HCT116 (cell line): ENCODE results near the gene NACC1. TPM values are rescaled to one million over a fixed set of nuclear protein-coding genes. Genes with fewer than 3 reads are reported as not detected.
A peak's percentile ranks its signal among the peaks of the same experiment; 100 is the strongest.

Experiments
- ATAC-seq: fragments of 200-7000 bp; cut with Tn5 transposase; 2 replicates; pipeline ENCODE4 v1.9.1; 2020; ENCODE audit warnings: mild to moderate bottlenecking, moderate library complexity
- BruUV-seq: library from RNA; stranded (reverse); fragments of 400-500 nt; replicated peaks from 2 replicates; lab custom pipeline; 2021; lab: Mats Ljungman, UMichigan
- CTCF ChIA-PET: fragments of 300-600 bp; sonication (Branson Sonifier 250); formaldehyde crosslinking; loops from one replicate; lab custom pipeline; 2021; ENCODE audit warnings: antibody characterized with exemption; lab: Charles Lee
- POLR2A ChIA-PET: fragments of 300-600, 350-600 bp; sonication (Branson Sonifier 250); formaldehyde crosslinking; loops from one replicate; lab custom pipeline; 2021; ENCODE audit warnings: antibody characterized with exemption; lab: Charles Lee
- RAD21 ChIA-PET, 2 experiments: fragments of 300-600 bp; sonication (Branson Sonifier 250); formaldehyde crosslinking; loops; one replicate each; lab custom pipeline; 2023; ENCODE audit warnings: low total read pairs in 2 of 2; ENCODE audit not compliant: uncharacterized antibody in 2 of 2, unreplicated experiment in 2 of 2, low non-redundant PET in 1 of 2; lab: Charles Lee
- DNase-seq: peaks from one replicate; pipeline ENCODE4 v3.0.0-alpha.2; 2010; ENCODE audit warnings: low read depth, low spot score
- H2AFZ ChIP-seq: fragments of 200-600 bp; shearing (Covaris generic), sonication (generic); 2 replicates; pipeline ENCODE4 v1.6.1; 2017; ENCODE audit warnings: low read depth, mixed run types, mixed read lengths, antibody characterized with exemption, low read length; ENCODE audit not compliant: poor library complexity, severe bottlenecking
- H3K27ac ChIP-seq: 2 replicates; pipeline ENCODE4 v1.5.1; 2012; ENCODE audit warnings: low read depth, low read length
- H3K27me3 ChIP-seq: fragments of 200-600 bp; sonication (generic); 2 replicates; pipeline ENCODE4 v1.6.1; 2016; ENCODE audit warnings: mixed run types, low read length, mixed read lengths; ENCODE audit not compliant: insufficient read depth
- H3K36me3 ChIP-seq, 2 experiments: fragments of 200-500 bp in 1 of 2; fragments of 200-600 bp in 1 of 2; sonication (Bioruptor generic) in 1 of 2; sonication (generic) in 1 of 2; 2 replicates each; pipeline versions ENCODE4 v1.5.1 to v1.6.1; 2014 to 2016; ENCODE audit warnings: low read length in 2 of 2, inconsistent platforms in 1 of 2, mixed read lengths in 1 of 2, mixed run types in 1 of 2; ENCODE audit not compliant: insufficient read depth in 2 of 2, control insufficient read depth in 1 of 2
- H3K4me1 ChIP-seq, 2 experiments: fragments of 200-600 bp in 1 of 2; sonication (generic) in 1 of 2; 2 replicates each; pipeline versions ENCODE4 v1.5.1 to v1.6.1; 2012 to 2017; ENCODE audit warnings: low read length in 2 of 2, inconsistent platforms in 1 of 2, mild to moderate bottlenecking in 1 of 2, mixed read lengths in 1 of 2, mixed run types in 1 of 2, moderate library complexity in 1 of 2; ENCODE audit not compliant: insufficient read depth in 2 of 2, control insufficient read depth in 1 of 2
- H3K4me2 ChIP-seq: fragments of 200-600 bp; sonication (generic); 2 replicates; pipeline ENCODE4 v1.6.1; 2017; ENCODE audit warnings: mixed run types, low read length, mixed read lengths
- H3K4me3 ChIP-seq, 2 experiments: fragments of 200-600 bp in 1 of 2; sonication (generic) in 1 of 2; replicated peaks in 1 of 2; 2 replicates each; pipeline ENCODE4 v1.5.1; 2011 to 2016; ENCODE audit warnings: low read length in 2 of 2, control low read depth in 1 of 2, low read depth in 1 of 2, mild to moderate bottlenecking in 1 of 2, mixed read lengths in 1 of 2, mixed run types in 1 of 2
- H3K79me2 ChIP-seq: fragments of 200-600 bp; sonication (generic); 2 replicates; pipeline ENCODE4 v1.6.1; 2017; ENCODE audit warnings: mild to moderate bottlenecking, mixed run types, low read length, moderate library complexity, mixed read lengths; ENCODE audit not compliant: insufficient read depth
- H3K9ac ChIP-seq: fragments of 200-600 bp; sonication (generic); 2 replicates; pipeline ENCODE4 v1.6.1; 2016; ENCODE audit warnings: low read length, mixed read lengths
- H3K9me2 ChIP-seq: fragments of 200-600 bp; sonication (generic), shearing (Covaris generic); 2 replicates; pipeline ENCODE4 v1.6.1; 2017; ENCODE audit warnings: mixed run types, mild to moderate bottlenecking, moderate library complexity; ENCODE audit not compliant: insufficient read depth
- H3K9me3 ChIP-seq, 2 experiments: fragments of 200-500 bp in 1 of 2; fragments of 200-600 bp in 1 of 2; sonication (Bioruptor generic) in 1 of 2; sonication (generic) in 1 of 2; 2 replicates each; pipeline ENCODE4 v1.6.1; 2014 to 2017; ENCODE audit warnings: low read length in 2 of 2, mixed read lengths in 2 of 2, inconsistent platforms in 1 of 2, low read depth in 1 of 2, mild to moderate bottlenecking in 1 of 2, mixed run types in 1 of 2, moderate library complexity in 1 of 2; ENCODE audit not compliant: control insufficient read depth in 1 of 2, insufficient read depth in 1 of 2
- H4K20me1 ChIP-seq: fragments of 200-600 bp; sonication (generic), shearing (Covaris generic); 2 replicates; pipeline ENCODE4 v1.6.1; 2017; ENCODE audit warnings: mixed run types, mild to moderate bottlenecking, moderate library complexity; ENCODE audit not compliant: insufficient read depth
- CEBPB ChIP-seq: IDR thresholded peaks from 2 replicates; pipeline ENCODE4 v1.6.1; 2012; ENCODE audit warnings: low read depth
- ELF1 ChIP-seq: IDR thresholded peaks from 2 replicates; pipeline ENCODE4 v1.6.1; 2012; ENCODE audit warnings: low read depth, borderline replicate concordance
- FOSL1 ChIP-seq: IDR thresholded peaks from 2 replicates; pipeline ENCODE4 v1.6.1; 2012; ENCODE audit warnings: low read depth
- JUND ChIP-seq: IDR thresholded peaks from 2 replicates; pipeline ENCODE4 v1.6.1; 2012
- ZFX ChIP-seq: fragments of 450-650 bp; IDR thresholded peaks from 2 replicates; pipeline ENCODE4 v1.6.1; 2017
- intact Hi-C: fragments of 100-400 bp; cut with micrococcal nuclease; formaldehyde crosslinking; loops from 2 replicates; pipeline ENCODE4 v1.10.0; 2022
- total RNA-seq: library from RNA; stranded (reverse); gene quantifications from one replicate; pipeline ENCODE4 v1.2.1, GENCODE V29; 2021; ENCODE audit not compliant: unreplicated experiment
- TF ChIP-seq, protein P1 (sequence below): IDR thresholded peaks from 2 replicates; pipeline ENCODE4 v1.6.1; 2012; ENCODE audit warnings: low read depth

The NACC1 gene
- total RNA-seq, 1 experiment from 2014 or later, result 181 TPM

DNA sequence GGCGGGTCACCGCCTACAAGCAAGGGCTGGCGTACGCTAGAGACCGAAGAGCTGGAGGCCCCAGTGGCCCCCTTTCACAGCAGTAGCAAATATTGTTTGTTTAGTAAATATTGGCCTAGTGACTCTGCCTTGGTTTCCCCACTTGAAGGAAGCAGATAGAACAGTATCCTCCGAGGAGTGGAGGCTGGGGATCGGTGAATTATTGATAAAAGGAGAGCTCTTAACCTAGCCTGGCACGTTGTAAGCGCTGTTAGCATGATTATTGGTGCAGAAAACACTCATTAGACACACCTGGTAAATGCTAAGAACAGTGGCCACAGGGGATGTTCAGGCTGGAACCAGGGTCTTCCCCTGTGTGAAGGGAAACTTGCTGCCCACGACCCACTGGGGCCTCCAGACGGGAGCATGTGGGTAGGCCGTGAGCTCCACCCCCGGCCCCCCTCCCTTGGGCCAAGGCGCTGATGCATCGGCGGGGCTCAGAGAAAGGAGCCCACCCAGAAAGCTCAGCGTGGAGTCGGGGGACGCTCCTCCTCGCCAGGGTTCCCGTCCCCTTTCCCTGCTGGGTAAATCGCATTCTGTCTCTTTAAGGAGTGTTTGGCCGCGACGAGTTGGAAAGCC, 34.4 kb downstream of the NACC1 start:
- Histone ChIP-seq H3K27me3 (no peaks in the 10 kb centered on the region), H3K9me3 (no peaks in the 10 kb centered on the region), H3K4me2 (peak overlapping the region; percentile 100), H3K9ac (peak overlapping the region; percentile 96), H3K36me3 (peaks cover 0 to 12% of the 10 kb centered on the region in 2 experiments; a peak in 2 of 4 replicates), H2AFZ (no peak overlapping the region), H3K4me1 (peaks cover 33 to 67% of the 10 kb centered on the region in 2 experiments), H3K79me2 (peaks cover 54% of the 10 kb centered on the region), H3K9me2 (no peaks in the 10 kb centered on the region), H3K4me3 (peak overlapping the region; percentile 81 to 94), H4K20me1 (peaks cover 12% of the 10 kb centered on the region; the same call in 1 of the 2 replicates), H3K27ac (peak overlapping the region; percentile 99)
- TSS peak; percentile 52 for BruUV-seq
- ATAC-seq (peak; percentile 2), DNase-seq (no peak)
- TF ChIP-seq ZFX, result peak; percentile 44; the same call in 1 of the 2 replicates
- no peak for TF ChIP-seq ELF1
- no peak for TF ChIP-seq JUND
- TF ChIP-seq, protein P1, sequence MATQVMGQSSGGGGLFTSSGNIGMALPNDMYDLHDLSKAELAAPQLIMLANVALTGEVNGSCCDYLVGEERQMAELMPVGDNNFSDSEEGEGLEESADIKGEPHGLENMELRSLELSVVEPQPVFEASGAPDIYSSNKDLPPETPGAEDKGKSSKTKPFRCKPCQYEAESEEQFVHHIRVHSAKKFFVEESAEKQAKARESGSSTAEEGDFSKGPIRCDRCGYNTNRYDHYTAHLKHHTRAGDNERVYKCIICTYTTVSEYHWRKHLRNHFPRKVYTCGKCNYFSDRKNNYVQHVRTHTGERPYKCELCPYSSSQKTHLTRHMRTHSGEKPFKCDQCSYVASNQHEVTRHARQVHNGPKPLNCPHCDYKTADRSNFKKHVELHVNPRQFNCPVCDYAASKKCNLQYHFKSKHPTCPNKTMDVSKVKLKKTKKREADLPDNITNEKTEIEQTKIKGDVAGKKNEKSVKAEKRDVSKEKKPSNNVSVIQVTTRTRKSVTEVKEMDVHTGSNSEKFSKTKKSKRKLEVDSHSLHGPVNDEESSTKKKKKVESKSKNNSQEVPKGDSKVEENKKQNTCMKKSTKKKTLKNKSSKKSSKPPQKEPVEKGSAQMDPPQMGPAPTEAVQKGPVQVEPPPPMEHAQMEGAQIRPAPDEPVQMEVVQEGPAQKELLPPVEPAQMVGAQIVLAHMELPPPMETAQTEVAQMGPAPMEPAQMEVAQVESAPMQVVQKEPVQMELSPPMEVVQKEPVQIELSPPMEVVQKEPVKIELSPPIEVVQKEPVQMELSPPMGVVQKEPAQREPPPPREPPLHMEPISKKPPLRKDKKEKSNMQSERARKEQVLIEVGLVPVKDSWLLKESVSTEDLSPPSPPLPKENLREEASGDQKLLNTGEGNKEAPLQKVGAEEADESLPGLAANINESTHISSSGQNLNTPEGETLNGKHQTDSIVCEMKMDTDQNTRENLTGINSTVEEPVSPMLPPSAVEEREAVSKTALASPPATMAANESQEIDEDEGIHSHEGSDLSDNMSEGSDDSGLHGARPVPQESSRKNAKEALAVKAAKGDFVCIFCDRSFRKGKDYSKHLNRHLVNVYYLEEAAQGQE, result no peak
- TF ChIP-seq CEBPB, result no peak
- no peak for TF ChIP-seq FOSL1
- ChIA-PET CTCF (interaction anchor here (0.8 to 0.9 kb wide), 2 partner anchors 11 to 35 kb away, joined by 4 read pairs; partner anchors contain the start of gene NACC1), POLR2A (interaction anchor here (0.8 to 2.2 kb wide), 11 partner anchors 9 to 160 kb away, joined by 3 to 36 read pairs (median 5); partner anchors contain the start of gene NACC1), RAD21 (no interaction called here)
- intact Hi-C loops, result loop anchor here (5.0 kb wide), 2 partner anchors 110 to 695 kb away; no protein-coding TSS in a partner anchor
